ENCODE results near the gene TMEM263.

TMEM263 gene

GRCh38 chr12:106911581-106911980 lies 44.1 kb upstream of the TMEM263 start:
- Histone ChIP-seq H3K9ac (ENCODE audit: low read depth, low read length, poor library complexity, severe bottlenecking) (no peak overlapping the region), H3K36me3 (ENCODE audit: insufficient read depth, low read length) (no peaks in the 10 kb centered on the region), H3K27me3 (ENCODE audit: insufficient read depth, low read length, poor library complexity, severe bottlenecking) (peaks cover 61% of the 10 kb centered on the region), H3K9me2 (replicated peaks; ENCODE audit: low read depth, low read length) (no peaks in the 10 kb centered on the region), H3K4me1 (ENCODE audit: insufficient read depth, low read length, poor library complexity, severe bottlenecking) (peaks cover 10% of the 10 kb centered on the region), H3K79me2 (ENCODE audit: insufficient read depth, low read length) (no peaks in the 10 kb centered on the region), H3K4me2 (ENCODE audit: low read depth, low read length, poor library complexity, severe bottlenecking) (no peak overlapping the region), H2AFZ (ENCODE audit: low read length) (no peak overlapping the region), H3K4me3 (ENCODE audit: low read length, poor library complexity, severe bottlenecking) (no peak overlapping the region), H4K20me1 (ENCODE audit: insufficient read depth, low read length, poor library complexity, severe bottlenecking) (no peaks in the 10 kb centered on the region), H3K9me3 (ENCODE audit: insufficient read depth, low read depth, low read length) (no peaks in the 10 kb centered on the region), H3F3A (ENCODE audit: low read depth) (no peaks in the 10 kb centered on the region)
- no peak for TF ChIP-seq EZH2phosphoT487 (IDR thresholded peaks at IDR 0.05; ENCODE audit: borderline replicate concordance)
- TF ChIP-seq CTCF (conservative IDR thresholded peaks at IDR 0.05; ENCODE audit: low read length), result no peak

- H3K9me3 ChIP-seq (ENCODE audit: insufficient read depth, low read depth, low read length), result no peaks in the 10 kb centered on the region
- no peak overlapping the region for H3K4me3 ChIP-seq (ENCODE audit: low read length, poor library complexity, severe bottlenecking)
- H3K79me2 ChIP-seq (ENCODE audit: insufficient read depth, low read length), result no peaks in the 10 kb centered on the region
- peaks cover 44% of the 10 kb centered on the region for H3K27me3 ChIP-seq (ENCODE audit: insufficient read depth, low read length, poor library complexity, severe bottlenecking)
- no peaks in the 10 kb centered on the region for H3K36me3 ChIP-seq (ENCODE audit: insufficient read depth, low read length)
- TF ChIP-seq EZH2phosphoT487 (IDR thresholded peaks at IDR 0.05; ENCODE audit: borderline replicate concordance), result no peak
- no peak for TF ChIP-seq CTCF (conservative IDR thresholded peaks at IDR 0.05; ENCODE audit: low read length)
- H3F3A ChIP-seq (ENCODE audit: low read depth), result no peaks in the 10 kb centered on the region
- no peaks in the 10 kb centered on the region for H4K20me1 ChIP-seq (ENCODE audit: insufficient read depth, low read length, poor library complexity, severe bottlenecking)
- H3K9me2 ChIP-seq (replicated peaks; ENCODE audit: low read depth, low read length), result no peaks in the 10 kb centered on the region
- no peak overlapping the region for H3K9ac ChIP-seq (ENCODE audit: low read depth, low read length, poor library complexity, severe bottlenecking)
- H3K4me1 ChIP-seq (ENCODE audit: insufficient read depth, low read length, poor library complexity, severe bottlenecking), result peaks cover 10% of the 10 kb centered on the region
- no peak overlapping the region for H3K4me2 ChIP-seq (ENCODE audit: low read depth, low read length, poor library complexity, severe bottlenecking)
- no peak overlapping the region for H2AFZ ChIP-seq (ENCODE audit: low read length)
These were observed 42.3 kb upstream of the TMEM263 start for GRCh38 chr12:106913456-106913855.

- TF ChIP-seq CTCF (conservative IDR thresholded peaks at IDR 0.05; ENCODE audit: low read length) (no peak; the same call in 1 of the 2 replicates), EZH2phosphoT487 (IDR thresholded peaks at IDR 0.05; ENCODE audit: borderline replicate concordance) (no peak)
- no peak overlapping the region for H3K9ac ChIP-seq (ENCODE audit: low read depth, low read length, poor library complexity, severe bottlenecking)
- H3K4me2 ChIP-seq (ENCODE audit: low read depth, low read length, poor library complexity, severe bottlenecking), result peak overlapping the region; percentile 3
- H3K27me3 ChIP-seq (ENCODE audit: insufficient read depth, low read length, poor library complexity, severe bottlenecking), result peaks cover 33% of the 10 kb centered on the region
- no peaks in the 10 kb centered on the region for H3K36me3 ChIP-seq (ENCODE audit: insufficient read depth, low read length)
- H3K9me2 ChIP-seq (replicated peaks; ENCODE audit: low read depth, low read length), result no peaks in the 10 kb centered on the region
- H3K4me3 ChIP-seq (ENCODE audit: low read length, poor library complexity, severe bottlenecking), result no peak overlapping the region
- H3K79me2 ChIP-seq (ENCODE audit: insufficient read depth, low read length), result no peaks in the 10 kb centered on the region
- no peaks in the 10 kb centered on the region for H3F3A ChIP-seq (ENCODE audit: low read depth)
- H2AFZ ChIP-seq (ENCODE audit: low read length), result peak overlapping the region; percentile 12; the same call in 1 of the 2 replicates
- peaks cover 10% of the 10 kb centered on the region for H3K4me1 ChIP-seq (ENCODE audit: insufficient read depth, low read length, poor library complexity, severe bottlenecking)
- H4K20me1 ChIP-seq (ENCODE audit: insufficient read depth, low read length, poor library complexity, severe bottlenecking), result no peaks in the 10 kb centered on the region
- no peaks in the 10 kb centered on the region for H3K9me3 ChIP-seq (ENCODE audit: insufficient read depth, low read depth, low read length)
These were observed 40.7 kb upstream of the TMEM263 start for GRCh38 chr12:106914796-106915634.
